HG03103 (cell line): ENCODE measurements around the gene STX7.

Experiments
- ATAC-seq: cut with Tn5 transposase; IDR thresholded peaks from one replicate; pipeline ENCODE4 v1.9.1; 2021; ENCODE audit warnings: low read depth; ENCODE audit not compliant: unreplicated experiment

The STX7 gene

GRCh38 chr6:132511210-132511830 lies 1.6 kb downstream of the STX7 start:
- no peak for ATAC-seq

DNA sequence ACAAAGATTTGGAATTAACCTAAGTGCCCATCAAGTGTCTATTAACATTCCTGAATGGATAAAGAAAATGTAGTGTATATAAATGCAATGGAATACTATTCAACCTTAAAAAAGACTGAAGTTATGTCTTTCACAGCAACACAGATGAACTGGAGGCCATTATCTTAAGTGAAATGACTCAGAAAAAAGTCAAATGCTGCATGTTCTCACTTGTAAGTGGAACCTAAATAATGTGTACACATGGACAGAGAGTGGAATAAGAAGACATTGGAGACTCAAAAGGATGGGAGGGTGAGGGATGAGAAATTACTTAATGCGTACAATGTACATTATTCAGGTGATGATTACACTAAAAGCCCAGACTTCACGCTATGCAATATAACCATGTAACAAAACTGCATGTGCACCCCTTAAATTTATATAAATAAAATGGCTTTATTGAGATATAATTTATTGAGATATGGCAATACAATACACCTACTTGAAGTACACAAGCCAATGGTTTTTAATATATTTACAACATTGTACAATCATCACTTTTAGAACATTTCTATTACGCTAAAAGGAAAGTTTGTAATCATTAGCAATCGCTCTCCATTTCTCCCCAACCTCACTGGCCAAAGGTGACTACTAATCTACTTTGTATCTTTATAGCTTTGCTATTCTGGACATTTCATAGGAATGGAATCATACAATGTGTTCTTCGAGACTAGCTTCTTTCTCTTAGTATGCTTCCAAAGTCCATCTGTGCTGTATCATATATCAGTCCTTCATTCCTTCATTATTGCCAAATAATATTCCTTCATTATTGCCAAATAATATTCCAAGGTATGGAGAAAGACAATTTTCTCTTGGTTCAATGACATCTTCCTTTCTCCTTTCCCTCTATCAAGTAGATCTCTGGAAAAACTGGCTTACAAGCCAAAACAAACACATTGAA lies 5.8 kb downstream of the STX7 start:
- no peak for ATAC-seq

- no peak for ATAC-seq
Observed at GRCh38 chr6:132506461-132506860, 6.5 kb downstream of the STX7 start.

GRCh38 chr6:132505158-132505557 lies 7.8 kb downstream of the STX7 start:
- ATAC-seq: no peak

DNA sequence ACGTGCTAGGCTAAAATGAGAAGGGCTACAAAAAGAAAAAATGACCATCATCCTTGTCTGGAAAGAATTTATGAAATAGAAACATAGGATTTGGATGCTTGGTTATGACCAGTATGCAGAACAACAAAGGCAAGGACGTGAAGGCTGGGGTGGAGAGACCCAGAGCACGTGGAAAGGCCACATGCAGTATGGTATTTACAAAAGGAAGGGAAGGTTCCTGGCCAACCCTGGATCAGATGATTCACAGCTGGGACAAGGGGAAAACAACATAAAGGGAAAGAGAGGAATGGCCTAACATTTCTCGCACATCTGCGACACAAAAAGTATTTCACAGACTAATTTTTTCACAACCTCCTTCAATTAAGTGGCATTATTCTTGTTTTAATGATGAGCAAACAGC lies 8.2 kb downstream of the STX7 start:
- ATAC-seq: no peak

DNA sequence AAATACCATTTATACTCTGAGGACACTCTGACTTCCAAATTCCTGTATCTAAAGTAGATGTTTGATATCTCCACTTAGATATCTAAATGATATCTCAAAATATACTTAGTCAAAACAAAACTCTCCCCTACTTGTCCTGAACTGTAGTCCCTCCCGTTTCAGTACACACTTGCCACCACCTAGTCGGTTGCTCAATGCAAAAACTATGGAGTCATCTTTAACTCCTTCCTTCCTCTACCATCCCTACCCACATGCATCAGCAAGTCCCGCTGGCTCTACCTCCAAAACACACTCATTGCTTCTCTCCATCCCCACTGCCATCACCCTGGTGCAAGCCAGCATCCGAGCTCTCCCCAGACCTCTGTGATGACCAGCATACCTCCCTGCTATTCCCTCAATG lies 13.2 kb downstream of the STX7 start:
- no peak for ATAC-seq

DNA sequence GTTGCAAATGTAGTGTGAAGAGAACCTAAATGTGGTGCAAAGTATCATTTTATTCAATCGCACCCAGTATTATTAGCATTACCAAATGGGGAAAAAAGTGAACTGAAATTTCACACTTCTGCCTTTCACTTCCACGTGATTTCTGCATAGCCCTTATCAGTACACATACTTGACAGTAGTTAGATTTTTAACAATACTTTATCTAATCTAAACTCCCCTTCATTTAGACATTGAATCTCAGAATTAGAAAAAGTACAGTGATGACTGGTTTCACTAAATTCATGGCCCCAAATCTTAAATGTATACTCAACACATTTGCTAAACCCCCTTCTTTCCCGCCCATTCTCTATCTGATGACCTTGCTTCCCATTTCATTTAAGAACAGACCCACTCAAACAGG lies 14.3 kb downstream of the STX7 start:
- ATAC-seq: peak; percentile 45

DNA sequence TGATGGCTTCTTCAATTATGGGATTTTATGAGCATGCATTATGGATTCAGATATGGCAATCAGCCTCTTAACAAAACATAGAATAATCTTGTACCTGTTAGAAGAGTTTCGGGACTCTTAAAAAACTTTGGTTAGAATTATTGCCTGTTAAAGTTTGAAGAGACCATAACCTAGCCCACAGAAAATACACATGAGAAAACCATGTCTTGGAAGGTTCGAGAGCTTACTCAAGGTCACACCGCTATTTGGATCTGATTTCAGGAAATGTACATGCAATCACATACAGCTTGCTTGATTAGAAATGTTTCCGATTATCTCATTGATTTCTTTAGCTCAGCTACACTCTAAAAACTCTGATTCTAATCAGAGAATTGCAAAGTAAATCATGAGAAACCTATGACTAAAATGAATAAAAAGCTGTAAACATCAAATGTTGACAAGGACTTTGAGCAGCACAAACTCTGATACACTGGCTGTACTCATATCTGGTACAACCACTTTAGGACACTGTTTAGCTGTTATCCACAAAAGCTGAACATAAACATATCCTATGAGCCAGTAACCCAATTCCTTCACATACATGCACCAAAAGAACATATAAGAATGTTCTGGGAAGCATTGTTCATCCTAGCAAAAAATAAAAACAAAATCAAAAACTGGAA lies 16.3 kb downstream of the STX7 start:
- ATAC-seq: no peak

- peak; percentile 40 for ATAC-seq
Observed at GRCh38 chr6:132495604-132496079, 17.3 kb downstream of the STX7 start.

- ATAC-seq: no peak
Observed at GRCh38 chr6:132494954-132495353, 18.0 kb downstream of the STX7 start.

DNA sequence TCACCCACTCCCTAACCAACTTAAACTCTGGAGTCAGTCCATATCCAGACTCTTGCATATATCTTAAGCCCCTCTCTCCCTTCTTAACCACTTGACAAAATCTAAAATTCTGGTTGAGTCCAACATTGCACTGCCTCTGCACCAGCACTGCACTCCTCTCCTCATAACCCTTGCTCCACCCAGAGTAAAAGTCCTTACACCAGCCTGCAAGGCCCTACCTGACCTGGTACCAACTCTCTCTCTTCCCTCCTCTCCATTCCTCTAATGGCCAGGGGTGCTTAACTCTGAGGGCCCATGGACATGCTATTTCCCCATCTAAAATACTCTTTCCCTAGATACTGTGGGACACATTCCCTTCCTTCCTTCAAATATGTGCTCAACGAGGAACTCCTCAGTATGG lies 21.0 kb downstream of the STX7 start:
- ATAC-seq: no peak

GRCh38 chr6:132491303-132491702 lies 21.6 kb downstream of the STX7 start:
- no peak for ATAC-seq

- ATAC-seq: peak; percentile 48
Observed at GRCh38 chr6:132490478-132491204, 22.3 kb downstream of the STX7 start.

DNA sequence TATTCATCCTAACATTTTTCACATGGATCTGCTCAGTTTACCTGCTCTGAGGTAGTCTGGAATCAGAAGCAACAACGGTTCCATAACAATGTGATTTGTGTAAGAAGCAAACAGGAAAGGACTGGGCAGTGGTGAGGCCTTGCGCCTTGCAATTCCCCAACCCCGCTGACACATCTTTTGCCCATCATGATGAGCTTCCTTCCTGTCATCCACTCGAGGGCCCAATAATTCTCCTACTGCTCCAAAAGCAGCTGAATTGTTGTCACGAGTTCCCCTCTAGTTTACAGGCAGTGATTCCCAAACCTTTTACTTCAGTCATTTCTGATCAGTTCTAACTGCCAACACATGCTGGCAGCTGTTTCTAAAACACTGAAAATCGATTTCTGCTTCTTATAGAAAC lies 22.9 kb downstream of the STX7 start:
- ATAC-seq: no peak

GRCh38 chr6:132489376-132489775 lies 23.5 kb downstream of the STX7 start:
- no peak for ATAC-seq

DNA sequence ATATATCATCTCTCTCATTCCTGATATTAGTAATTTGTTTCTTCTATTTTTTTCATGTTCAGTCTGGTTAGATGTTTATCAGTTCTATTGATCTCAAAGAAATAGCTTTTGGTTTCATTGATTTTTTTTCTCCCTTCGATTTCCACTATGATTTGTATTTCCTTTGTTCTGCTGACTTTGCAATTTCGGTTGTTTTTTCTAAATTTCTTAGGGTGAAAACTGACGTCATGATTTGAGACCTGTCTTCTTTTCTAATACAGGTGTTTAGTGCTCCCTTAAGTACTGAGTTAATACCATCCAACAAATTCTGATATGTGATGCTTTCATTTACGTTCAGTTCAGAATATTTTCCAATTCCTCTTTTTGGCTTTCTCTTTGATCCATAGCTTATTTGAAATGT lies 25.2 kb downstream of the STX7 start:
- ATAC-seq: no peak

DNA sequence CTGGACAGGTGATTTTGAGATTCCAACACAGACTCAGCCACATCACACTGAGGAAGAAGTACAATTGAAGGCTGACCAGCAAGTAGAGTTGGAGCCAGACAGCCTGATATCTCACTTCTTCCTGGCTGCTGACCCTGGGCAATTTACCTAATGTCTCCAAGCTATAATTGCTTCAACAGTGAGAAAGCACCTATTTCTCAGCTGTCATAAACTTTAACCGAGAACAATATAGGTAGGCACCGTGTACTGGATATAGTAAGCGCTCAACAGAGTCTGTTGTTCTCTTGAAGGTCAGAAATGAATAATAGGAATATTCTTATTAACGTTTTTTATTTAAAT lies 28.3 kb downstream of the STX7 start:
- peak; percentile 8 for ATAC-seq

DNA sequence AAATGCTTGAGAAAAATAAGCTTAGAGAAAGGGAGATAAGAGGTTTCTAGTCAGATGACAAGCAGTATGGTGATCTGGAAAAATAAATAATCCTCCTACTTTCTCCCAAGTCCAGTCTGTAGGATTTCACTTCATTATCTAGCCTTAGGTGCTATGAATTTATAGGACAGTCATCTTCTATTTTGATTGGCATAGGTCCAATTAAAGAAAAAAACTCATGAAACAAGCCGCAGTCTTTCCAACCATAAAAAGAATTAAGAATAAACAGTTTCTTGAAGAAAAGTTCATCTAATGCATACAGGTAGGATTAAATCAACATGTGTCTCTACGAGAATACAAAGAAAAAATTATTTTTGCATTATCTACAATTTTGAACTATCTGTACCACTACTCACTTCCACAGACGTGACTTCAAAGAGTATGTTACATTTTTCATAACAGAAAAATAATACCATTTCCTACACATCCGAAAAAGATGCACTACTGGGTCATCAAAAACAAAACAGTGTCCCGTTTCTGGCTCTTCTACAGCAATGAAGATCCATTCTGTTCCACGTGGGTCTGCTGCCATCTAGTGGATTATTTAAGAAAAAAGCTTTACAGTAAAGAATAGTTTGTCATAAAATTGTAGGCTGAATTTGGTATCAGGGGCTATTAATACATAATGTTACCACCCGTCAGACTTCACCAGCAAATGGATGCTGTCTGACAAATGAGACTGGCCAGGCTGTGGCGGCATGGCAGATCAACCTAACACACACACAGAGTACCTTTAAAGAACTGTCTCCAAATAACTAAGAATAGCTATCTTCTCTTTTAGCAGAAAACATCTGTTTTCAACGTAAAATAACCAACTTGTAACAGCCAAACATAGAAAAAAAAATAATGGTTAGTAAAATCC lies 28.9 kb downstream of the STX7 start:
- ATAC-seq: peak; percentile 56

GRCh38 chr6:132482581-132482980 lies 30.3 kb downstream of the STX7 start:
- no peak for ATAC-seq

DNA sequence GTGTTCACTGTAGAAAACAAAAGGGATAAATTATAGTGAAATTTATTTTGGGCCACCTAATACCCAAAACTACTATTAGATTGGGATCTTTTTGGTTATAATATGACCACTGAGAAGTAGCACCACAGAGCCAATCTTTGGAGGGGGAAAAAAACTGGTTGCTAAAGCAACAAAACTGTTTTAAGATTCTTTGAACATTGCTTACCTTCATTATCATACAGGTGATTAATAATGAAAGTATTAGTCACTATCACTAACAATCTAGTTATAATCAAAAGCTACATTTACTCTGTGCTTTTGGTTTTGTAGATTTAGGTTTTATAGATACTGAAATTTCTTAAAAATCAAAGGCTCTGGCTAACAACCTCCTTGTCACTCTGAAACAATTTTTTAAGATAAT lies 31.7 kb downstream of the STX7 start:
- no peak for ATAC-seq
